ENCODE results near the gene PRPF40B. TPM values are rescaled to one million over a fixed set of nuclear protein-coding genes. Genes with fewer than 3 reads are reported as not detected.

The PRPF40B gene
- polyA plus RNA-seq, 1 donor, result 18.1 TPM

DNA sequence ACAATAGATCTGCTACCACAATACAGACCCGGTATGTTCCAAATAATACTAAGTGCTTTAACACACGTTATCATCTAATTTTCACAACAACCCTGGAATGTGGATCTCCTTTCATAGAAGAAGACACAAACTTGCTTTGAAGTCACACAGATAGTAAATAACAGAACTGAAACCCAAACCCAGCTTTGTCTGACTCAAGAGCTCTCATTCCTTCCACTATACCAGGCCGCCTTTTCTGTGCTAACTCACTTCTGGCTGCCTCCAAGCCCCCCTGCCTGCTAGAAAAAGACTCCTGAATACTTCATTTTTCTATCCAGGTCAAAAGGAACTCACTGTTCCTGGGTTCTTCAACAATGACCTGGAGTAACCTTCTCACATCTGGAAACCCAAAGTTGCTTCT is 37.8 kb downstream of the PRPF40B start:
- DNase-seq, result no peak

GRCh38 chr12:49661746-49662145 is 38.4 kb downstream of the PRPF40B start:
- DNase-seq, result no peak

- peak; percentile 88 for DNase-seq
These were observed 39.9 kb downstream of the PRPF40B start for GRCh38 chr12:49662998-49663843.

DNA sequence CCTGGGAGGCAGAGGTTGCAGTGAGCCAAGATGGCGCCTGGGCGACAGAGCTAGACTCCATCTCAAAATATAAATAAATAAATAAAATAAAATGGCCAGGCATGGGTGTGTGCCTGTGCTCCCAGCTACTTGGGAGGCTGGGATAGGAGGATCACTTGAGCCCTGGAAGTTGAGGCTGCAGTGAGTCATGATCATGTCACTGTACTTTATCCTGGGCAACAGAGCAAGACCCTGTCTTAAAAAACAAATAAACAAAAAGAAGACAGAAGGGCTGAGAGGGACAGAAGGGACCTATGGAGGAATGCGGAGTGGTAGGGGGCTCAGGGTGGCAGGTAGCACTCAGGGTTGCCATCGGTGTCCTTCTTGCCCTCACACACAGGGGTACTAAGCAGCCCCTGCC is 40.8 kb downstream of the PRPF40B start:
- DNase-seq, result no peak

DNA sequence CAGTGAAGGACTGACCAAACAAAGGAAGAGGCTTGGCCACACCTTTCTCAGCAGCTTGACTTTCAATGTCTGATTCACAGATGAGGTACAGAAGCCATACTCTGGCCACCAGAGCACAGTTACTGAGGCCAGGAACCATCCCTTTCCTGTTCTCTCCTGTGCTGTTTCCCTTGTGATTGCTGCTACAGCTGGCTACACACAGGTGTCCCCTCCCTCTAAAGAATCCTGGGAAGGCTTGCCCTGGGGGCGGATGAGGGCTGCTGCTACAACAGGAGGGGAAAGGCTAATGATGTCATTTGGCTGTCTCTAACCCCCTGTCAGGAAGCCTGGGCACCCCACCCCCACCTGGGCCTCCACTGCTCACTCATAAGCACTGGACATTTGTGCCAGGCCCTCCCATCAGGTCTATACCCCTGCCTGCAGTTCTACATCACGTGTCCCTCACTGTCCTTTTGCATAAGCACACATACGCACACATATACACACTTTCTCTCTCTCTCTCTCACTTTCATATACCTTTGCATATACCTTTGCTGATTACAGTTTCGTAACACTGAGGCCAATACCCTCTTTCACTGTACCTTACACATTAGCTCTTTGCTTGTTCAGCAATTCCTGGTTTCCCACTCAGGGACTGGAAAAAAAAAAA is 41.4 kb downstream of the PRPF40B start:
- no peak for DNase-seq

- no peak for DNase-seq
These were observed 42.0 kb downstream of the PRPF40B start for GRCh38 chr12:49665384-49665783.

DNA sequence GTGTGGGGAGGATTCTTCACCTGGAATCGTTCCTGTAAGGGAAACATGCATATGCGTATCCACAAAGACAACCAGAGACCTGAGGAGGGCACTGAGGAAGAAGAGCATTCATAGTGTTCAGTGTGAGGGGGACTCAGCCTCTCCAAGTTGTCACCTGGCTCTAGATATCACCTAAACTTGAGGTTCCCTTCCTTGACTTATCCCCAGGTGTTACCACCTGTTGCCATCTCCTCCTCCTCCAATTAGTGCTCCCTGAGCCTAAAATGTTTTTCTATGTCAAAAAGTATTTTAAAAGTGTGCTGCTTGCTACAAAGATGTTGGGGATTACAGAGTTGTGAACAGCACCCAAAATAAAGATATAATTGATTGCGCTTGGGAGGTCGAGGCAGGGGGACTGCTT is 42.8 kb downstream of the PRPF40B start:
- no peak for DNase-seq

DNA sequence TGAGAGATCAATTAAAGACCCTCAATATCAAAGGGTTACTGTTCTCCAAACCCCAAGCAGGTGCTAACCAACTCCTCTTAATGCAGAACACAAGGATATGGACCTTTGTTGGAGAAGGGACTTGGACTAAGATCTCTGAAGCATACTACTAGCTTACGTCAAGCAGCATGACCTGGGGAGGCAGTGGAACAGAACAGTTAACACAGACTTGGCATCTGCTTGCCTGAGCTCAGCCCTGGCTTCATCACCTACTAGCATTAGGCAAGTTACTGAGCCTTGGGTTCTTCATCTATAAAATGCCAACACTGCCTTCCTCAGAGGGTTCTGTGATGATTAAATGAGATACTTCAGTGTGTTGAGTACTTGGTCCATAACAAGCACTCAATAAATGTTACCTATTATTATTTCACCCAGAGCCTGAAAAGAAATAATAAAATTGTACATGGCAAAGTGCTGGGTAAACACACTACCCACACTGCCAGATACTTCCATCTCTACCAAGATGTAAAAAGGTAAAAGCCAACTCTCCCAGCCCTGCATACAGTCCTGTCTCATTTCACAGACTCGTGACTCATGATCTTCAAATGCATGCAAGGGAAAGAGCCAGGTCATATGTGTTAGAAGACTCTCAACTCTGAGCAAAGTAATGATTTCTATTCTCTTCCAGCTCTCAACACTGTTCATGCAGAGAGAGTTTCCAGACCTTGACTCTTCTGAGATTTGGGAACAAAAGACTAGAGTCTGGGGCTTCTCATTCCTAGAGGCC is 44.1 kb downstream of the PRPF40B start:
- DNase-seq, result no peak

DNA sequence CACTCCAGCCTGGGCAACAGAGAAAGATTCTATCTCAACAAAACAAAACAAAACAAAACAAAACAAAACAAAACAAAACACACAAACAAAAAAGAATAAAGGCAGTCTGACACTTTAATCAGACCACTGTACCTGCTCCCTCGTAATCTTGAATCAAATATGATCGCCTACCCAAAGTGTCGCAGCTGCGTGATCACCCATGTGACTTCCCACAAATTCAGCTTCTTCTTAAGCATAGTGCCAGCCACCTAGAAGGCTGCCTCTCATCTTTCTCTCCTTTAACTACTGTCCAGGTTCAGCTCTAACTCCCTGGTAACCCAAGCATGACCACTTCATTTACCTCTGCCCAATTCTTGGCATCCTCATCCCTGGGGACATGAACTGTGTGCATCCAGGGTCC is 46.4 kb downstream of the PRPF40B start:
- DNase-seq, result no peak

DNA sequence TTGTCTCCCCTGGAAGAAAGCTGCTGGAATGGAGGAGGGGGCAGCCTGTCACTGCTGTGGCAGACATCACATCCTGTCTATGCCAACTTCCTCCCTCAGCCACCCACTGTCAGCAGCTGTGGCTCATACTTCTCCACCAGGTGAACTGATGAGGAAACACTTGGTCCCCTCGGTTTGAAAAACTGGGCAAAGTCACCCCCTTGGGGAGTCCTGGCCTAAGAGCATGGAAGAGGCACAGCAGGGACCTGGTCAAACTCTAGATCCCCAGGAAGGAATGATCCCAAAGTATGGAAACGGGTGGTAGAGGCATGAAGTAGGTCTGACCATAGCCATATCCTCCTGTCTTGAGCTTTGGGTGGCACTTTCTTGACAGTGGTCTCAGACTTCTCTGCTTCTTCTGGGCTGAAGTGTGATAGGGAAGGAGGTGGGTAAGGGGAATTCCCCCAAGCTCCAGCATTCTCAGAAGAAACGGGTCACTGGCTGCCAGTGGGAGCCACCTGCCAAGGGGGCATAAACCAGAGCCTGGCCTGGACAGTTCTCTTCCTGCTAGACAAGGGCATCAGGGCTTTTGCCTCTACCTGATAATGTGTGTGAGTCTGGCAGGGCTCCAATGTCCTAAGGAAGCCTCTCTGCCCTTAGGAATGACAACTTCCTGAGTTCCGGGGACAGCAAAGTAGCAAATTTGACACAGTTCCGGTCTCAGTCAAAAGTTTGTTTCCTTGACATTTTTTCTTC is 47.8 kb downstream of the PRPF40B start:
- no peak for DNase-seq

DNA sequence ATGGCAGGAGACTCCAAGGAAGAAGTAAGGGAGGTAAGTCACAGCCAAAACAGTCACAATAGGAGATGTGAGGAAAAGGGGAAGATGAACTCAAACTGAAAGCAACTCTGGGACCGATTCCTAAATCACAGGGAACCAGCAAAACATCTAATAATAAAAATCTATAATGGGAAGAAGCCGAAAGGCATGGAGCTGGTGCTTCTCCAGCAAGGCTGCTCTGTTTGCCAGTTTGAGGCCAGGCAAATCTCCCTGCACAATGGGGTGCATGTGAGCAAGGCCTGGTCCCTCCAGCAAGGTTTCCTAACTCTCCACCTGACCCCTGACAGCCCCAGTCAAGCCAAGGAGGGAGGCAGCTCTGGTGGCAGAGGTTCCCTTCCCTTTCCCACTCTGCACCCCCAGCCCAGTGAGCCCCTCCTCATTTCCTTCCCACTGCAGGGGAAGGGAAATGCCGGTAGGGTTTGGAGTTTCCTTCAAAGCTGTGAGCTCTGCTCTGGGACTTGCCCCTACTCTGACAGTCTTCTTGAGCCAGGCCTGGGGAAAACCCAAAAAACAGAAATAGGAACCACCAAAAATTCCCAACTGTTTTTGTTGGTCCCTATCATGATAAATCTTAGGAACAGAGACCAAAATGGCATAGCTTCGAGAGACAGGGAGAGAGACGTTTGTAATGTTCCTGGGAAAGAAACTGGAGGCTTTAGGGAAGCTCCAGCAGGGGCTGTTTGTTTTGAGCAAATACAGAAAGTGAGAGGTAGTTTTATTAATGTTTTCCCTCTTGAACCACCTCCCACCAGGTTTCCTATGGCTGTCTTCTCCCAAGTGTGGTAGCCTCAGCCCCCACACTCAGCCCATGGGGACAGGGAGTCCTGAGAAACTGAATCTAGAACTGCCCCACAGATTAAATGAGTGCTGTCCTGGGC is 49.2 kb downstream of the PRPF40B start:
- DNase-seq, result peak; percentile 34

- DNase-seq, result peak; percentile 94
These were observed 50.3 kb downstream of the PRPF40B start for GRCh38 chr12:49673446-49674317.

DNA sequence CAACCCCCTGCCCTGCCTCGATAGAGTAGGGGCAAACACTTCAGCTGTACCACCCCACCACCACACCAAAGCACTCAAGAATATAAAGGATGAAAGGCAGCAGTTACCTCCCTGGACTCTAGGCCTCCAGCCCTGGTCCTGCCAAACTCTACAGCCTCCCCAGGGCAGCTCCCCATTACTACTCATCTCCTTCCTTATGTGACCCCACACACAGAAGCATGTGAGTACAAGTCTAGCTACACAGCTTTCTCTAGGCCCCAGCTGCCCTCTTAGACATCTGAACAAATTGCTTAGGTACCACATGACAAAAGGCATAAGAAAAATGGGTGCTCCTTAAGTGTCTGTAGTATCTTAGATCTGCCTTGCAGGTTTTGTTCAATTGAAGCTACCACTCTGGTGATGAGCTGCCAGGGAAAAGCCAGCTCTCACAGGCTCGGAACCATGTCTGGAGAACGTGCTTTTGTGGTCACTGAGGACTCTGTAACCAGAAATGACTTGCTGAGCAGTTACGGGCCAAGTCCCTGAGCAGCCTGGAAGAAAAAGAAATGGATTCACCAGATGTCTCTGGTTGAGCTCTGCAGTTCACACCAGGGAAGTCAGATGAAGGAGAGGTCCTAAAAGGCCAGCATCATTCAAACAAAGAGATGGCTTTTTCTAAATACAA is 51.1 kb downstream of the PRPF40B start:
- DNase-seq, result peak; percentile 55

DNA sequence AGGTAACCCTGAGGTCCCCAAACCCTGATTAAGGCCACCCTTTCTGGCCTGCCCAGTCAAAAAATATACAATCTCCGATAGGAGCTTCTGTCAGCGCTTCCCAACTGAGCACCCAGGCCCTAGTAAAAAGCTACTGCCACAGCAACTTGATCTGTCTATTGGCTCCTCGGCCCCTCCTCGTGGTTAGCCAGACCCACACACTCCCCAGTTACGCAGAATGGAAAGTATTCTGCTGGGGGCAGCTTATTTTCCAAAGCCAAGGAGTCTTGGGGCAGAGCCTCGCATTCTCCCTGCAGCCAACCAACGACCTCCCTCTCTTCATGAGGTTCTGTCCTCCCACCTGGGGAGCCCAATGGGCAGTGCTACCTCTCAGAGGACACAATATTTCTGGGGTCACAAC is 51.8 kb downstream of the PRPF40B start:
- peak; percentile 47 for DNase-seq

- DNase-seq, result no peak
These were observed 55.4 kb downstream of the PRPF40B start for GRCh38 chr12:49678711-49679110.

DNA sequence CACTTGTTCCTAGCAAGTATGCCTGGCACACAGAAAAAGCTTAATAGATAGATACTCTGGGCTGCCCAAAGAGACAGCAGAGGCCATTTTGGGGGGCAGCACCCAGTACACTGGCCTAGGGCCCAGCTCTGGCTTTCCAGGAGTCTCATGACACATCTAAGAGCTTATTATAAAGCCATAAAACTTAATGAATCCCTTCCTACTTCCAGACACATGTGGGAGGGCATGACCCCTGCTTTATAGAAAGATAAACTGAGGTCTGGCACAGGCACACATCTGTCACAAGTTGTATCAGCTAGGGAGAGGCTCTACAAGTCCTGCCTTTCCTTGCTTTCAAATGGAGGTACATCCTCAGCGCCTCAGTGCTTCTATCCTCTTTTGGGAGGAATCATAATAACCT is 56.7 kb downstream of the PRPF40B start:
- DNase-seq, result no peak

- DNase-seq, result no peak
These were observed 60.4 kb downstream of the PRPF40B start for GRCh38 chr12:49683599-49684309.

- DNase-seq, result no peak
These were observed 61.0 kb downstream of the PRPF40B start for GRCh38 chr12:49684310-49684854.

- no peak for DNase-seq
These were observed 64.6 kb downstream of the PRPF40B start for GRCh38 chr12:49687941-49688340.

All from hindlimb muscle (tissue), 1 donor.